Activated gamma-delta T cell treated with Interleukin-2 at 50 U/mL for 16 hours (primary cell): ENCODE data around the gene TMEM120A.
"Not testable (repeated sequence)": the region's sequence is repeated elsewhere in the genome, so short reads cannot be mapped to it uniquely, and the experiment has no call there.

Source experiments
- DNase-seq: peaks from one replicate; pipeline ENCODE4 v3.0.0-alpha.2; 2020

Gene TMEM120A

GRCh38 chr7:75994388-75995051 is at the start of gene TMEM120A:
TMEM120A (minus strand) TSS chr7:75994595; CDS start chr7:75994570, 25 bp downstream.
- DNase-seq, result peak; percentile 96

GRCh38 chr7:76040126-76040525 is 45.7 kb upstream of the TMEM120A start:
- DNase-seq, result no peak

GRCh38 chr7:76037310-76037709 is 42.9 kb upstream of the TMEM120A start:
- DNase-seq, result no peak

GRCh38 chr7:76031964-76032363 is 37.6 kb upstream of the TMEM120A start:
- DNase-seq, result no peak

- not testable (repeated sequence) for DNase-seq
These were observed 35.3 kb upstream of the TMEM120A start for GRCh38 chr7:76029682-76030081.

- DNase-seq, result no peak
These were observed 28.6 kb upstream of the TMEM120A start for GRCh38 chr7:76023002-76023401.

GRCh38 chr7:76022026-76022780 is 27.8 kb upstream of the TMEM120A start:
- no peak for DNase-seq

- peak; percentile 59 for DNase-seq
These were observed 25.8 kb upstream of the TMEM120A start for GRCh38 chr7:76020031-76020714.

GRCh38 chr7:76018520-76018919 is 24.1 kb upstream of the TMEM120A start:
- DNase-seq, result not testable (repeated sequence)

- no peak for DNase-seq
These were observed 22.0 kb upstream of the TMEM120A start for GRCh38 chr7:76016191-76016947.

GRCh38 chr7:76011442-76011861 is 17.1 kb upstream of the TMEM120A start:
- no peak for DNase-seq

GRCh38 chr7:76009672-76010600 is 15.5 kb upstream of the TMEM120A start:
- DNase-seq, result no peak

GRCh38 chr7:76008156-76008687 is 13.8 kb upstream of the TMEM120A start:
- no peak for DNase-seq

- not testable (repeated sequence) for DNase-seq
These were observed 10.6 kb upstream of the TMEM120A start for GRCh38 chr7:76005004-76005403.

- no peak for DNase-seq
These were observed 9.0 kb upstream of the TMEM120A start for GRCh38 chr7:76003351-76003750.

GRCh38 chr7:76002822-76003221 is 8.4 kb upstream of the TMEM120A start:
- no peak for DNase-seq

- no peak for DNase-seq
These were observed 7.7 kb upstream of the TMEM120A start for GRCh38 chr7:76002139-76002538.

GRCh38 chr7:76000566-76000965 is 6.2 kb upstream of the TMEM120A start:
- DNase-seq, result no peak

GRCh38 chr7:75998038-75998437 is 3.6 kb upstream of the TMEM120A start:
- DNase-seq, result no peak

- no peak for DNase-seq
These were observed 2.1 kb upstream of the TMEM120A start for GRCh38 chr7:75996476-75996875.

- DNase-seq, result no peak
These were observed 1.6 kb upstream of the TMEM120A start for GRCh38 chr7:75995996-75996395.

GRCh38 chr7:75995052-75995471 is 667 bp upstream of the TMEM120A start:
- DNase-seq, result no peak
